Ureter (tissue), 1 donor: ENCODE data around the gene ARHGAP33. TPM values are rescaled to one million over a fixed set of nuclear protein-coding genes. Genes with fewer than 3 reads are reported as not detected.
"Not testable (repeated sequence)": the region's sequence is repeated elsewhere in the genome, so short reads cannot be mapped to it uniquely, and the experiment has no call there.

ENCODE experiments used
- DNase-seq: peaks from one replicate; pipeline ENCODE4 v3.0.0-alpha.2; 2020; ENCODE audit warnings: low spot score
- total RNA-seq: library from RNA; stranded (reverse); gene quantifications from one replicate; pipeline ENCODE4 v1.2.4, GENCODE V29; 2023
- donor health status: DM: yes; HTN: yes; CAD: no.

Gene ARHGAP33
- total RNA-seq, 1 donor from 2014 or later = 17.8 TPM

GRCh38 chr19:35755131-35755549 lies 20.2 kb upstream of the ARHGAP33 start:
- DNase-seq = no peak

- peak; percentile 85 for DNase-seq
Measured at GRCh38 chr19:35755550-35756376, 19.6 kb upstream of the ARHGAP33 start.

GRCh38 chr19:35756377-35757230 lies 18.8 kb upstream of the ARHGAP33 start, which contains the start of gene HSPB6:
Gene HSPB6, minus strand, starts transcription at chr19:35757029. Its CDS starts 21 bp downstream, at chr19:35757008.
- DNase-seq = peak; percentile 77

DNA sequence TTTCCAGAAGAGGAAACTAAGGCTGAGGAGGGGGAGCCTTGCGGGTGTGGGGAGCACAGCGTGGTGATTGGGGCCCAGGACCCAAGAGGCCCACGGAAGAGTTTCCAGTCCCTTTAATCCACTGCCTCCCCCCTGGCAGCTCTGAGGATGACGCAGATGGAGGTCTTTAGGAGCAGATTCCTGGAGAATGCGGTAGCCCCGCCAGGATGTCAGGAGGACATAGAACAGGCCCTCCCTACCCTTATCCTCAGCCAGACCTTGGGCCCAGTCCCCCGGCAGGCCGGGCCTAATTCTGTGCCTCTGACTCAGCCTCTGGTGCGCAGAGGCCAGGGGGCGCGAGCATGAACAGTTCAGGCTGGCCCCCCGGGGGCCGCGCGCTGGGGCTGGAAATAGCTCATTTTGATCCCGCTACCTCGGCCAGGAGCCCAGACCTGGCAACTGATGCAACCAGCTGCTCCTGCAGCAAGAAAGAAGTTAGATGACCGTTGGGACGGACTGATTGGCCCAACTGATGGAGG lies 18.1 kb upstream of the ARHGAP33 start:
- peak; percentile 81 for DNase-seq

DNA sequence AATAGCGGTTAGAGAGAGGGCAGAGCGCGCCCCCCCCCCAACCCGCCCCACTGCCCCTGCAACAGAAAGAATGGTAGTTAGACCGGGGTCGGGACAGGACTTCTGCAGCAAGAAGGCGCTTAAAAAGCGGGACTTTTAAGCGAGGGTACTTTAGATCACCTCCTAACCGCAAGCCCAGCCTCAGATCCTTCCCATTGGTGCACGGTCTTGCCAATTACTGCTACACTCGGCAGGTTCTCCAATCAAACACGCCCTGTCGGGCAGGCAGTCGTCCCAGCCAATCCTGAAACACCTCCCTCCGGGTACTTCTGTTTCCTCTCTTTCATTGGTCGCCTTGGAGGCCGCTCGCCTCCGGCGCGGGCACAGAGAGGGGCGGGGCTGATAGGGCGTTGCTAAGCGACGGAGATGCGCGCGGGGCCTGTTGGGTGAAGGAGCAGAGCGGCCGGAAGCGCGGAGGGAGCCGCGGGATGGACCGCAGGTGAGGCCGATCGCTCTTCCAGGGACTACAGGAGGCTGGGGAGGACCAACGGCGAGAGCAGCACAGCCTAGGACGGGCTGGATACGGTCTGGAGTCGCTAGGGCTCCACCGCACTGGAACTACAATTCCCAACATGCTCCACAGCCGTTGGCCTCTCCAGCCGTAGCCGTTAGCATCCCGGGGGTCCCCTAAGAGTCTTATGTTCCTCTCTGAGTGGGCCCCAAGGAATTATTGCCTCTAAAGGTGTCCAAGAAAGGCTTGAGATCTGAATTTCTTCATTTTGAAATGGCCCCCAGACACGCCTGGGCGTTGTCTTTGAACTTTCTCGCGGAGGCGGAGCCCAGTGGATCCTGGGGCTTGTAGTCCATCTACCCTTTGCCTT lies 17.4 kb upstream of the ARHGAP33 start, which contains the start of gene PROSER3:
Gene PROSER3 (plus strand): TSS at position 428 of the 860 bp plus-strand sequence. CDS start 40 bp downstream, at position 468.
- DNase-seq = peak; percentile 99

DNA sequence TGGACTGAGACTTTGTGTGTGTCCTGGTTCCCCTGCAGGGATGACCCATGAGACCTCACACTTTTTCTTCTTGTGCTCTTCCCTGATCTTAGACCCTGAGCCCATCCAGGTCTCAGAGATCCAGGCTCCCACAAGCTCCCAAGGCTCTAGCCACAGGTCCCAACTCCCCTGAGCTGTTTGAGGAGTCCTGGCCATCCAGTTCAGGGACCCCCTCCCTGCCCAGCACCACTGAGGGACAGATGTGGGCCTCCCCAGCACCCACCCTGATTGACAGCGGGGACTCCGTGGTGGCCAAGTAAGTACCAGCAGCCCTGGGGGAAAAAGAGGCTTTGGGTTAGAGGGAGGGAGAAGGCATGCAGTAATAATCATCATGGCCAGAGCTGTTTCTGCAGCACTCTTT lies 15.7 kb upstream of the ARHGAP33 start:
- DNase-seq = no peak

- DNase-seq = no peak
Measured at GRCh38 chr19:35760711-35761349, 14.5 kb upstream of the ARHGAP33 start.

DNA sequence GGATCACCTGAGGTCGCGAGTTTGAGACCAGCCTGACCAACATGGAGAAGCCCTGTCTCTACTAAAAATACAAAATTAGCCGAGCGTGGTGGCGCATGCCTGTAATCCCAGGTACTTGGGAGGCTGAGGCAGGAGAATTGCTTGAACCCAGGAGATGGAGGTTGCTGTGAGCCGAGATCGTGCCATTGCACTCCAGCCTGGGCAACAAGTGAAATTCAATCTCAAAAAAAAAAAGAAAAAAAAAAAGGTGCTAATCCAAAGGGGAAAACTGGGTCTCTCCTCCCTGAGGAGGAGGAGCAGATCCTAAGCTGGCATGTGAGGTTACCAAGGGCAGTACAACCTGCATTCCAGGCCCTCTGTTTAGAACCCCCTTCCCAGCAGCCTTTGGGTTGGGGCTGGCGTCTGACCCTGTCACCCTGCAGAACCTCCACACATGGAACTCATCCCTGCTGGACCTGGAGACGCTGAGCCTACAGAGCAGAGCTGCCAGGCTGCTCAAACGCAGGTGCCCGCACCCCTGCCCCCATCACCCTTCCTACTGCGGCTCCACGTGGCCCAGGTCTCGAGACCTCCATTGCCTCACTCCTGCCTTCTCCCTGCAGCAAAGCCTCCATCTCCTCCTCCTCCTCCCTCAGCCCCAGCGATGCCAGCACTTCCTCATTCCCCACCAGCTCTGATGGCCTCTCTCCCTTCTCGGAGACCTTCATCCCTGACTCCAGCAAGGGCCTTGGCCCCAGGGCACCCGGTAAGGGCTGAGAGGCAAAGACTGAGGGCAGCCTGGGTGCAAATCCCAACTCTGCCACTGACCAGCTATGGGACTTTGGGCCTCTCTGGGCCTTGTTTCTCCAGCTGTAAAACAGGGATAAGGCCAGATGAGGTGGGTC lies 10.7 kb upstream of the ARHGAP33 start:
- no peak for DNase-seq

DNA sequence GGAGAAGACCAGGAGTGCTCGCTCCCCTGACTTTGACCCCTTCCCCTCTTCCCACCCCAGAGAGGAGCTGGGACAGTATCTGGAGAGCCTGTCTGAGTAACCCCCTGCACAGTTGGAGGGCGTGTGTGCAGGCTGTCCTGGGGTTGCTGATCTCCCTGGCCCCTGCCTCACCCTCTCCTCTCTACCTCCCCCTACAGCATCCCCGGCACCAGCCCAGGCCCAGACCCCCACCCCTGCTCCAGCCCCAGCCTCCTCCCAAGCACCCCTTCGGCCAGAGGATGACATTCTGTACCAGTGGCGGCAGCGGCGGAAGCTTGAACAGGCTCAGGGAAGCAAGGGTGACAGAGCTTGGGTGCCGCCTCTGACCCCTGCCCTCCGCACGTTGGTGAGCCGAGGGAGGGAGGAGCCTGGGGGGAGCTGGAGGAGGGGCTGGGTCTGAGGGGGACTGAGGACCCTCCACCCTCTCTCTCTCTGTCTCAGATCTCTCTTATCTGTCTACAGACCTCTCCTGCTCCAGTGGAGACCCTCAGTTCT lies 8.7 kb upstream of the ARHGAP33 start:
- no peak for DNase-seq

DNA sequence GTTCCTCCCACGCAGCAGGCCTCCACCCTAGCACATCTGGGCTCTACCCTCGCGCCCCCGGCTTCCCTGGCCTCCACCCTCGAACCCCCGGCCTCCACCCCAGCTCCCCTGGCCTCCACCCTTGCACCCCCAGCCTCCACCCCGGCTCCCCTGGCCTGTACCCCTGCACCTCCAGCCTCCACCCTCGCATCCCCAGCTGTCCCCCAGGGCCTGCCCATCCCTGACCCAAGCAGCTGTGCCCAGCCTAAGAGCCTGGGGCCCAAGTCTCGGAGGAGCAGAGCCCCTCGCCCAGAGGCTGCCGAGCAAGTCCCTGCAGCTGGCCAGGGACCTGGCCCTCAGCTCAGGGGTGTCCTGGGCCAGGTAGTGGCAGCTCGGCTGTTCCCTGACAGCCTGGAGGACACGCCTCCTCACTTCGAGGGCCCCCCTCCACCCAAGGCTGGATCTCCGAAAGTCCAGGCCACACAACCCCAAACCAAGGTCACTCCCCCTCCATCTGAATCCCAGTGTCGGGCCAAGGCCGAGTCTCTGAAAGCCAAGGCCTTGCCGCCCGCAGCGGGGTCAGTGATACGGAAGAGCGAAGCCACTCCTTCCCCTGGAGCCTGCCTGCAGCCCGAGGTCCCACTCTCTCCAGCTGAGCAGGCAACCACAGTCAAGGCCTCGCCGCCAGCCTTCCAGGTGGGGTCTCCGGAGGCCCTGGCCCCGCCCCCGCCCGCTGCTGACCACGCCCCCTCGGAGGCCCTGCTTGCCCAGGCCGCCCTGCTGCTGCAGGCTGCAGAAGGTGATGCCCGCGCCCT lies 7.9 kb upstream of the ARHGAP33 start:
- no peak for DNase-seq

GRCh38 chr19:35768082-35768421 lies 7.3 kb upstream of the ARHGAP33 start:
- no peak for DNase-seq

GRCh38 chr19:35772362-35772761 lies 3.0 kb upstream of the ARHGAP33 start:
- DNase-seq = not testable (repeated sequence)

GRCh38 chr19:35773020-35773806 lies 2.2 kb upstream of the ARHGAP33 start:
- no peak for DNase-seq

- DNase-seq = no peak
Measured at GRCh38 chr19:35774274-35775045, 904 bp upstream of the ARHGAP33 start.

DNA sequence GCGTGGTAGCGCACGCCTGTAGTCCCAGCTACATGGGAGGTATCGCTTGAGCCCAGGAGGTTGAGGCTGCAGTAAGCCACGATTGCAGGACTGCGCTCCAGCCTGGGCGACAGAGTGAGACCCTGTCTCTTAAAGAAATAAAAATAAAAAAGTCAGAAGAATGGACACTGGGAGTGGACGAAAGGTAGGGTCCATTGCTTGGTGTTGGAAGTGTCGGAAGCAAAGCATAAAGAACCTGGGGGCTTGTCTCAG lies 392 bp upstream of the ARHGAP33 start:
- no peak for DNase-seq

DNA sequence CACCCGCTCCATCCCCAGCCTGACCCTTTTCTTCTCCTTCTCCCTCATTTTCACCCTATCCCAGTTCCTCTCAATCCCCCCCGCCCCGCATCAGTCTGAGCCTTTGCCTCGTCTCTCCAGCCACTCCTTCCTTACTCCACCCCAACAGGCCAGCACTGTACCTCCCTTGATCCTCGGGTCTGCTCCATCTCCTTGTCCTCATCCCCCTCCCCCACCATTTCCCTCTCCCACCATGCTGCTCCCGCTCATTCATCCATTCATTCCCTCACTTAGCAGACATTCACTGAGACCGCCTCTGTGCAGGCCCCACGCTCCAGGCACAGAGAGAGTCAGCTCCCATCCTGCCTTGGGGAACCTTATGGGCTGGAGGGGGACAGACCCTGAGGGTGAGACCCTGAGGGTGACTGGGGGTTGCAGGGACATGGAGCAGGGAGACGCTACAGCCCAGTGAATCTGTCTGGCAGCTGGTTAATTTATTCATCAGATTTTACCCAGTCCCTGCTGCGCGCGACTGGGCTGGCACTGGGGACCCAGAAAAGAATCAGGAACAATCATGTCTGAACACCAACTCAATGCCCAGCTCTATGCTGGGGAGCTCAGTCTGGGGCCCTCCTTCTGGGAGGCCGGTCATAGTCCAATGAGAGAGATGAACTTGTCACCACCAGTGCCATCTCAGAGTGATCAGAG lies 881 bp downstream of the ARHGAP33 start:
- no peak for DNase-seq
